HG03354 (cell line): ENCODE data around the gene KBTBD12.

Experiments used
- ATAC-seq: cut with Tn5 transposase; IDR thresholded peaks from one replicate; pipeline ENCODE4 v1.9.1; 2021; ENCODE audit warnings: mild to moderate bottlenecking; ENCODE audit not compliant: unreplicated experiment, poor library complexity, severe bottlenecking

Gene KBTBD12

GRCh38 chr3:127981097-127981496 lies 66.1 kb downstream of the KBTBD12 start:
- no peak for ATAC-seq

- ATAC-seq = no peak
These were observed 67.1 kb downstream of the KBTBD12 start for GRCh38 chr3:127982155-127982554.

GRCh38 chr3:127984241-127984975 lies 69.4 kb downstream of the KBTBD12 start:
- ATAC-seq = no peak

GRCh38 chr3:127985216-127985615 lies 70.2 kb downstream of the KBTBD12 start:
- ATAC-seq = no peak

GRCh38 chr3:127985655-127986225 lies 70.7 kb downstream of the KBTBD12 start:
- no peak for ATAC-seq

GRCh38 chr3:127986803-127987202 lies 71.8 kb downstream of the KBTBD12 start:
- no peak for ATAC-seq

- no peak for ATAC-seq
These were observed 72.4 kb downstream of the KBTBD12 start for GRCh38 chr3:127987309-127987995.

- ATAC-seq = no peak
These were observed 73.9 kb downstream of the KBTBD12 start for GRCh38 chr3:127988770-127989557.

- ATAC-seq = no peak
These were observed 75.0 kb downstream of the KBTBD12 start for GRCh38 chr3:127990051-127990450.

GRCh38 chr3:127990461-127990860 lies 75.4 kb downstream of the KBTBD12 start:
- no peak for ATAC-seq

- ATAC-seq = no peak
These were observed 76.2 kb downstream of the KBTBD12 start for GRCh38 chr3:127991251-127991650.

GRCh38 chr3:127991681-127992080 lies 76.6 kb downstream of the KBTBD12 start:
- no peak for ATAC-seq

GRCh38 chr3:127992127-127992526 lies 77.1 kb downstream of the KBTBD12 start:
- ATAC-seq = no peak

GRCh38 chr3:127994011-127994410 lies 79.0 kb downstream of the KBTBD12 start:
- no peak for ATAC-seq

GRCh38 chr3:127997016-127997415 lies 82.0 kb downstream of the KBTBD12 start:
- no peak for ATAC-seq

- ATAC-seq = no peak
These were observed 82.9 kb downstream of the KBTBD12 start for GRCh38 chr3:127997961-127998360.

GRCh38 chr3:127998596-127998995 lies 83.6 kb downstream of the KBTBD12 start:
- ATAC-seq = no peak

- ATAC-seq = no peak
These were observed 84.6 kb downstream of the KBTBD12 start for GRCh38 chr3:127999509-128000106.

GRCh38 chr3:128001576-128001975 lies 86.5 kb downstream of the KBTBD12 start:
- ATAC-seq = no peak

GRCh38 chr3:128004661-128005060 lies 89.6 kb downstream of the KBTBD12 start:
- ATAC-seq = no peak
